GM12874 (cell line): ENCODE results near the gene PCAT7.

ENCODE experiments used
- TF ChIP-seq, protein P1 (sequence below): IDR thresholded peaks from 2 replicates; pipeline ENCODE4 v1.5.1; 2011; ENCODE audit warnings: low read depth, mild to moderate bottlenecking, control low read depth, low read length, moderate library complexity; ENCODE audit not compliant: insufficient read depth

Gene PCAT7

GRCh38 chr9:94586316-94586715, 31.4 kb downstream of the PCAT7 start:
- TF ChIP-seq, protein P1, sequence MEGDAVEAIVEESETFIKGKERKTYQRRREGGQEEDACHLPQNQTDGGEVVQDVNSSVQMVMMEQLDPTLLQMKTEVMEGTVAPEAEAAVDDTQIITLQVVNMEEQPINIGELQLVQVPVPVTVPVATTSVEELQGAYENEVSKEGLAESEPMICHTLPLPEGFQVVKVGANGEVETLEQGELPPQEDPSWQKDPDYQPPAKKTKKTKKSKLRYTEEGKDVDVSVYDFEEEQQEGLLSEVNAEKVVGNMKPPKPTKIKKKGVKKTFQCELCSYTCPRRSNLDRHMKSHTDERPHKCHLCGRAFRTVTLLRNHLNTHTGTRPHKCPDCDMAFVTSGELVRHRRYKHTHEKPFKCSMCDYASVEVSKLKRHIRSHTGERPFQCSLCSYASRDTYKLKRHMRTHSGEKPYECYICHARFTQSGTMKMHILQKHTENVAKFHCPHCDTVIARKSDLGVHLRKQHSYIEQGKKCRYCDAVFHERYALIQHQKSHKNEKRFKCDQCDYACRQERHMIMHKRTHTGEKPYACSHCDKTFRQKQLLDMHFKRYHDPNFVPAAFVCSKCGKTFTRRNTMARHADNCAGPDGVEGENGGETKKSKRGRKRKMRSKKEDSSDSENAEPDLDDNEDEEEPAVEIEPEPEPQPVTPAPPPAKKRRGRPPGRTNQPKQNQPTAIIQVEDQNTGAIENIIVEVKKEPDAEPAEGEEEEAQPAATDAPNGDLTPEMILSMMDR: no peak

DNA sequence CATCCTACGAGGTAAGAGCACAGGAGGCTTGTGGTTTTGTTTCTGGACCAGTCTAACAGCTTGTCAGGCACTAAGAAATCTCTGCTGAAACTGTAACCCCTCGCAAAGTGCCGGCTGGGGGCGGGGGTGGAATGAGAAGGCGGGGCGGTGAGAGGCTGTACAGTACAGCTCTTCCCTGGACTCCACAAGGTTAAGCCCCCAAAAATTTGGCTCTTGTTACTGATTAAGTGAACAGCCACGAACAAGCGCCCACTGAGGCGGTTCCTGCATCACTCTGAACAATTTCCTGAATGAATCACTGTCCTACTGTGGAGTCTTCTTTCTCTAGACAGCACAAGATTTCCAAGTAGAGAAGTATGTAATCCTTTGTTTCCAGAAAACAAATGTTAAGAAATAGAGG, 31.9 kb downstream of the PCAT7 start:
- TF ChIP-seq, protein P1: no peak

DNA sequence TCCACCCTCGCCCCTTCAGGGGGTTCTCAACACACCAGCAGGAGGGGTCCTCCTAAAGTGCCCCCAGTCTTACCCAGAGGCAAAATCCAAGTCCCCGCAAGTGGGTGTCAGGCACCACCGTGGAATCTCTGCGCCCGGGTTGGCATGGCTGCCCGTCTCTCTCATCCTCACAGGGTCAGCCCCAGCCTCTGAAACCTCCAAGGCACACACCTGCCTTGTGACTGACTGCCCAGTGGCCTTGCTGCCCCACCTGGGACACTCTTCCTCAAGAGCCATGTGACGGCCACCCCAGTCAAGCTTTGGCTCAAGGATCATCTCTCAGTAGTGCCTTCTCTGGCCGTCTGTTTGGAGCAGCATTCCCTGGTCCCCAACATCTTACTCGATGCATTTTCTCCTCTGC, 33.8 kb downstream of the PCAT7 start:
- TF ChIP-seq, protein P1: no peak

DNA sequence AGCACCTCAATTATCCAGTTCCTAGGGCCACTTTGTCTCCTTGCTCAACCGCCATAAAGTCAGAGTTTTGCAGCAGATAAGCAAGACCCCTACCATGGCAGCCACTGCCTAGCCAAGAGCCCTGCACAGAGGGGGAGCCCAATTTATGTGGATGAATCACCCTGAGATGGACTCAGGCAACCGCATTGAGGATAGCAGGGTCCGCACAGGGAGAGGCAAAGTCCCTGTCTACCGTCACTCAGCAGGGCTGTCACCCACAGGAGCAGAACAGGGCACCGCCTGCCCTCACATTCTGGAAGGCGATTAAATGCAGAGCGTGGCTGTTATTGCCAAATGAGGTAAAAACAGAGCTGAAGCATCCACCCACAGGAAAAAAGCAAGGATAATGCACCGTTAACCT, 37.0 kb downstream of the PCAT7 start:
- TF ChIP-seq, protein P1: no peak

DNA sequence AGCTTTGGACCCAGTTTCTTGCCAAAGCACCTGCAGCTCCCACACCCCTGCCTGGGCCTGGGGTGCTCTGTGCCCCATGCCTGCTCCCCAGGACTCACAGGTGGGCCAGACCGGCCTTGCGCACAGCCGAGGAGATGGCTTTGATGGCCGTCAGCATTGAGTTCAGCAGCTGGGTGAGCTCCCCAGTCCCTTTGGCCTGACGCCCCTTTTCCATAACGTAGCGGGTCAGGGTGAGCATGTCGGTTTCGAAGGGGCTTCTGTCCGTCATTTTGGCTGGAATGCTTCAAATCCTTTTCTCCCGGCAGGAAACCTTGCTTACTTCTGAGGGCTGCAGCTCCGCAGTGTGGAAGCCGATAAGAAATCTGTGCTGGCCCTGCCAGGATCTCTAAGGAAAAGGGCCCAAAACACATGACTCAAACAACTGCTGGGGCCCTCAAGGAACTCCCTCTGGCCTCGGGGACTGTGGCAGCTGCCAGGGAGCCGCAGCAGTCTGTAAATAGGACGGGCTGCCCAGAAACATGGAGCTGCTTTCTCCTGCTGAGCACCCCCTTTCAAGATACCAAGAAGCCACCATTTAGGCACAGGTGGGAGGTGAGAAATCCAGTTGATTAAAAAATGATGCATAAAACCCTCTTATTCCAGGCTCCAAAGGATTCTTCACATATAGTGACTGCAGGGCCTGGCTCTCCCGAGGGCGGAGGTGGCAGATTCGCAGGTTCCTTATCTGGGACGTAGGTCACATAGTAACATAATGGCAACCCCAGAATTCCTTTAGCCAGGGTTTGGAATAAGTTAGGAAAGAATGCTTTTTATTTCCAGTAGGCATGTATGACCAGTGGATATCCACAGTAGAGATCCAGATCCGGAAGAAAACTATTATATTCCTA, 38.8 kb downstream of the PCAT7 start, which contains the start of gene FBP2:
Gene FBP2 (minus strand): TSS at position 366 of the 887 bp plus-strand sequence. CDS start 98 bp downstream, at position 268.
- TF ChIP-seq, protein P1: no peak

GRCh38 chr9:94599102-94599501, 44.2 kb downstream of the PCAT7 start:
- TF ChIP-seq, protein P1: no peak

GRCh38 chr9:94600258-94600657, 45.4 kb downstream of the PCAT7 start:
- TF ChIP-seq, protein P1: no peak
